GM18508 (cell line): ENCODE measurements around the gene CPXM1.
"Not testable (repeated sequence)": the region's sequence is repeated elsewhere in the genome, so short reads cannot be mapped to it uniquely, and the experiment has no call there.

Experiments used
- ATAC-seq: cut with Tn5 transposase; IDR thresholded peaks from one replicate; pipeline ENCODE4 v1.9.1; 2021; ENCODE audit warnings: moderate number of reproducible peaks; ENCODE audit not compliant: insufficient read depth, unreplicated experiment

The CPXM1 gene

GRCh38 chr20:2800521-2801285, at the start of gene CPXM1:
Gene CPXM1 (minus strand): TSS chr20:2800627. CDS start chr20:2800572, 55 bp downstream.
- ATAC-seq = no peak

- ATAC-seq = no peak
Measured at GRCh38 chr20:2849529-2849928, 49.1 kb upstream of the CPXM1 start.

GRCh38 chr20:2847802-2848201, 47.4 kb upstream of the CPXM1 start:
- no peak for ATAC-seq

- ATAC-seq = no peak
Measured at GRCh38 chr20:2846698-2847097, 46.3 kb upstream of the CPXM1 start.

- no peak for ATAC-seq
Measured at GRCh38 chr20:2845607-2846006, 45.2 kb upstream of the CPXM1 start.

GRCh38 chr20:2840967-2841531, 40.6 kb upstream of the CPXM1 start:
- no peak for ATAC-seq

GRCh38 chr20:2840138-2840966, 39.9 kb upstream of the CPXM1 start, which contains the start of the genes PCED1A and VPS16:
Gene PCED1A (minus strand): TSS chr20:2840655. CDS start chr20:2839912, 743 bp downstream.
Gene VPS16 (plus strand): TSS chr20:2840745. CDS start chr20:2840775, 30 bp downstream.
- ATAC-seq = no peak

- no peak for ATAC-seq
Measured at GRCh38 chr20:2839732-2840137, 39.3 kb upstream of the CPXM1 start.

GRCh38 chr20:2838847-2839671, 38.6 kb upstream of the CPXM1 start:
- no peak for ATAC-seq

- no peak for ATAC-seq
Measured at GRCh38 chr20:2838170-2838797, 37.9 kb upstream of the CPXM1 start.

- ATAC-seq = no peak
Measured at GRCh38 chr20:2837221-2837960, 37.0 kb upstream of the CPXM1 start.

GRCh38 chr20:2836035-2836434, 35.6 kb upstream of the CPXM1 start:
- no peak for ATAC-seq

- ATAC-seq = no peak
Measured at GRCh38 chr20:2835331-2835796, 34.9 kb upstream of the CPXM1 start.

GRCh38 chr20:2834401-2835110, 34.1 kb upstream of the CPXM1 start:
- ATAC-seq = no peak

- no peak for ATAC-seq
Measured at GRCh38 chr20:2833761-2834160, 33.3 kb upstream of the CPXM1 start.

GRCh38 chr20:2831206-2831605, 30.8 kb upstream of the CPXM1 start:
- ATAC-seq = not testable (repeated sequence)

- no peak for ATAC-seq
Measured at GRCh38 chr20:2829376-2829775, 28.9 kb upstream of the CPXM1 start.

GRCh38 chr20:2826655-2827054, 26.2 kb upstream of the CPXM1 start:
- no peak for ATAC-seq
